Fibroblast of skin of left quadriceps (primary cell): ENCODE results near the gene HINT2.

Experiments used
- DNase-seq, 2 experiments: peaks; one replicate each; pipeline ENCODE4 v3.0.0-alpha.2; 2013; ENCODE audit warnings: low read depth in 2 of 2

The HINT2 gene

DNA sequence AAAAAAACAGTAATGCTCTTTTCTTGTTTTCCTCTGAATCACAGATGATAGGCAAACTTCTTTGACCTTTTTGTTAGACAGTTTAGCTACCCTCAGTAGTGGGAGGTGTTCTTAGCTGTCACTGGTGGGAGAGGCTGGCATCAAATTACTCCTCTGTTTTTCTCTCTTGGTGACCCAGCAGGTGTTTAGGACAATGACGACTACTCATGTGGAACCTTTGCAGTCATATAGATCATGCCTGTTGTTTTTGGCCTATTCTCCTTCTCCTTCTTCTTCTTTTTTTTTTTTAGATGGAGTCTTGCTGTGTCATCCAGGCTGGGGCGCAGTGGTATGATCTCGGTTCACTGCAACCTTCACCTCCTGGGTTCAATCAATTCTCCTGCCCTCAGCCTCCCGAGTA lies 38.8 kb downstream of the HINT2 start:
- DNase-seq = no peak

DNA sequence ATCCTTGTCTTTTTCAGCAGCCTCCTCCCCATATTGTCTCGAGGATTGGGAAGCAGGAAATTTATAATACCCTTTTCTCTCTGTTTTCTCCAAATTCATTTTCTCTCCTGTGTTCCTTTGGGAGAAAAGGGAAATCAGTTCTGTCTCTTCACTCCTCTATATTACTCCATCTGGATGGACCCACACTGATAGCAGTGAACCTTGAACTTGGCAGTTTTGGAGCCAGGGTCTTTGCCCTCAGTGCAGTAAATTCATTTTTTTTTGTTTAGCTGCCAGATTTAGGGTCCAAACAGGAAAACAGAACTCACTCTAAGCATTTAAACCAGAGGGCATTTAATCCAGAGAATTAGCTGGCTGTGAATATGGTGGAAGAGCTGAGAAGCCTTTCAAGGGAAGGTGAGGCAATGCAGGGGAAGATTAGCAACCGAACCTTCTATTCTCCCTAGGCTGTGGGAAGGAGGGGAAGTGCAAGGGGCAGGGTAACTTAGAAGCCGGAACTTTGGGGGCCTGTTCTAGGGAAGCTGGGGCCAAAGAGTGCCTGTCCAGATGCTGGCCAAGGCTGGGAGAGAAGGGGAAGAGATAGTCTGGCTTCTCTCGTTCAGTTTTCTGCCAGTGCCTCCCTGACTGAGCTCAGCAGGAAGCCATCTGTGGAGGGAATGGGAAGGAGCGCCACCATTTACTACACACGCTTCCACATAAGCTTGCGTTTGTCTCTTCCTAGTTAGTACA lies 39.8 kb downstream of the HINT2 start:
- DNase-seq = no peak

DNA sequence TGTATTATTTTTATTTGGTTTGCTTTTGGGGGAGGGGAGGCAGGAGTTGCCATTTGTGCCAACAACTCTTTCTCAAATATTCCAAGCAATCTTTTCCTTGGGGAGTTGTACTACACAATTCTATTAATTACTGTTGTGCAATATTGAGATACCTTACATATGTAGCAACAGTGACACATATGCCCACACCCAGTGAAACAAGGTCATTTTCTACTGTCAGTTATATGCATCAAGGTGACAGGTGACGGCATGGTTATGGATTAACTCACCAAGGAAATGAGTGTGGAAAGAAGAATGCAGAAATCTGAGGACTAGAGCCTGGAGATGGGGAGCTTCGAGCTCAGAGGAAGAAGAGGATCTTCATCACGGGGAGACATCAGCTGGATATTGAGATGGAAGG lies 42.9 kb downstream of the HINT2 start:
- DNase-seq = no peak

GRCh38 chr9:35771534-35771933 lies 43.3 kb downstream of the HINT2 start:
- no peak for DNase-seq

DNA sequence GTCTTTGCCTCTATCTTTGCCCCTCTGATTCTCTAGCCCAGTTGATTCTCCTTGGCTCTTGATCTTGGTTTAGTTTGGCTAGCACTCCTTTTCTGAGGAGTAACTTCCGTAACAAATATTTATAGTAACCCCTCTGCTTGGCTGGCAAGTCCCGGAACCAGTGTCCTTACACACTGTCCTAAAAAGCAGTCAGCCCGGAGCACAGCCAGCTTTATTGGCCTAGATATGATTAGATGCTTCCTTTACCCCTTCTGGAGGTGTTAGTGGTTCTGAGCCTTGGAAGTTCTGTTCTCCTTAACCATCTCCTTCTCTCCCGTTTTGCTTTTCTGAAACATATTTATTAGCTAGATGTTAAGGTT lies 43.8 kb downstream of the HINT2 start:
- no peak for DNase-seq

DNA sequence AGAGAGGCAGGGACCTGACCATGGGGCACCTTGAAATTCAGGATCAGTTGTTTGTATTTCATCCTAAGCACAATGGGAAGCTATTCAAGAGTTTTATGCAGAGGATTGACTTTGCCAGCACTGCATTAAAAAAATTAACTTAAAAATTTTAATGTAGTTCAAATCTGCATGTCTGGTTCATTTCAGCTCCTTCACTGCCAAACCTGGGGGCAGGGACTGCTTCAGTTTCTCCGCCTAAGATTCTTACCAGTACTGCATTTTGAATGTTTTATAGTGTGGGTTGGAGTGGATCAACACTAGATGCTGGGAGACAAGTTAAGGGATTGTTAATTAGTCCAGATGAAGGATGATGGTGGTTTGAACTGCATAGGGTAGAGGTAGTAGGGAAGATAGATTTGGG lies 45.1 kb downstream of the HINT2 start:
- DNase-seq = no peak

- DNase-seq = no peak
Measured at GRCh38 chr9:35767458-35767857, 47.4 kb downstream of the HINT2 start.

GRCh38 chr9:35766997-35767396 lies 47.8 kb downstream of the HINT2 start:
- DNase-seq = no peak

DNA sequence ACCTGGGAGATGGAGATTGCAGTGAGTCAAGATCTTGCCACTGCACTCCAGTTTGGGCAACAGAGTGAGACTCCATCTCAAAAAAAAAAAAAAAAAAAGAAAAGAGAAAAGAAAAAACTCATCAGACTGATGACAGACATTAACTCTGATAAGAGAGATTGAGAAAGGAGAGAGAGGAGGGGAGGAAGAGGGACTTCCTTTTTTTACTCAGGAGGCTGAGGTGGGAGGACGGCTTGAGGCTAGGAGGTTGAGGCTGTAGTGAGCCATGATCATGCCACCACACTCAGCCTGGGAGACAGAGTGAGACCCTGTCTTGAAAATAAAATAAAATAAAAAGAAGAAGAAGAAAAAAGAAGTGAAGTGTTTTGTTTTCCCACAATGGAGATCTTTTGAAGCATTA lies 51.0 kb downstream of the HINT2 start:
- DNase-seq = no peak

DNA sequence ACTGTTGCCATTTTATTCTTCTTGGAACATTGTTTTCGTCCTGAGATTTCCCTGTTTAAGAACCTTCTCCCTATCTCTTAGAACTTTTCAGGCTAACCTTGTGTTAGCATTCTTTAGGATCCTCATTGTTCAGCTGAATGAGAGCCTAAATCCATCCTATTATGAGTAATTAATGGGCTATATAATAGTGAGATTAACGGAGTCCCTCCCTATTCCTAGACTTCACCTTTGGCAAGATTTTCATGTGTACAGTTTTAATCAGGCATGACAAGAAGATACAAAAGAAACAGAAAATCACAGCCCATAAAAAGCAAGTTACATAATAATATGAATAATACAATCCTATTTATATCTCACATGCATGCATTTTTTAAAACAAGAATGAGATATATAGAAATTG lies 51.7 kb downstream of the HINT2 start:
- DNase-seq = no peak
